HCT116 (cell line): ENCODE data around the gene DGKZ. TPM values are rescaled to one million over a fixed set of nuclear protein-coding genes. Genes with fewer than 3 reads are reported as not detected.

Experiments used
- ATAC-seq: fragments of 200-7000 bp; cut with Tn5 transposase; 2 replicates; pipeline ENCODE4 v1.9.1; 2020; ENCODE audit warnings: mild to moderate bottlenecking, moderate library complexity
- BruUV-seq: library from RNA; stranded (reverse); fragments of 400-500 nt; replicated peaks from 2 replicates; lab custom pipeline; 2021; lab: Mats Ljungman, UMichigan
- CTCF ChIA-PET: fragments of 300-600 bp; sonication (Branson Sonifier 250); formaldehyde crosslinking; loops from one replicate; lab custom pipeline; 2021; ENCODE audit warnings: antibody characterized with exemption; lab: Charles Lee
- POLR2A ChIA-PET: fragments of 300-600, 350-600 bp; sonication (Branson Sonifier 250); formaldehyde crosslinking; loops from one replicate; lab custom pipeline; 2021; ENCODE audit warnings: antibody characterized with exemption; lab: Charles Lee
- RAD21 ChIA-PET, 2 experiments: fragments of 300-600 bp; sonication (Branson Sonifier 250); formaldehyde crosslinking; loops; one replicate each; lab custom pipeline; 2023; ENCODE audit warnings: low total read pairs in 2 of 2; ENCODE audit not compliant: uncharacterized antibody in 2 of 2, unreplicated experiment in 2 of 2, low non-redundant PET in 1 of 2; lab: Charles Lee
- DNase-seq: peaks from one replicate; pipeline ENCODE4 v3.0.0-alpha.2; 2010; ENCODE audit warnings: low read depth, low spot score
- H2AFZ ChIP-seq: fragments of 200-600 bp; shearing (Covaris generic), sonication (generic); 2 replicates; pipeline ENCODE4 v1.6.1; 2017; ENCODE audit warnings: low read depth, mixed run types, mixed read lengths, antibody characterized with exemption, low read length; ENCODE audit not compliant: poor library complexity, severe bottlenecking
- H3K27ac ChIP-seq: 2 replicates; pipeline ENCODE4 v1.5.1; 2012; ENCODE audit warnings: low read depth, low read length
- H3K27me3 ChIP-seq: fragments of 200-600 bp; sonication (generic); 2 replicates; pipeline ENCODE4 v1.6.1; 2016; ENCODE audit warnings: mixed run types, low read length, mixed read lengths; ENCODE audit not compliant: insufficient read depth
- H3K36me3 ChIP-seq, 2 experiments: fragments of 200-500 bp in 1 of 2; fragments of 200-600 bp in 1 of 2; sonication (Bioruptor generic) in 1 of 2; sonication (generic) in 1 of 2; 2 replicates each; pipeline versions ENCODE4 v1.5.1 to v1.6.1; 2014 to 2016; ENCODE audit warnings: low read length in 2 of 2, inconsistent platforms in 1 of 2, mixed read lengths in 1 of 2, mixed run types in 1 of 2; ENCODE audit not compliant: insufficient read depth in 2 of 2, control insufficient read depth in 1 of 2
- H3K4me1 ChIP-seq, 2 experiments: fragments of 200-600 bp in 1 of 2; sonication (generic) in 1 of 2; 2 replicates each; pipeline versions ENCODE4 v1.5.1 to v1.6.1; 2012 to 2017; ENCODE audit warnings: low read length in 2 of 2, inconsistent platforms in 1 of 2, mild to moderate bottlenecking in 1 of 2, mixed read lengths in 1 of 2, mixed run types in 1 of 2, moderate library complexity in 1 of 2; ENCODE audit not compliant: insufficient read depth in 2 of 2, control insufficient read depth in 1 of 2
- H3K4me2 ChIP-seq: fragments of 200-600 bp; sonication (generic); 2 replicates; pipeline ENCODE4 v1.6.1; 2017; ENCODE audit warnings: mixed run types, low read length, mixed read lengths
- H3K4me3 ChIP-seq, 2 experiments: fragments of 200-600 bp in 1 of 2; sonication (generic) in 1 of 2; replicated peaks in 1 of 2; 2 replicates each; pipeline ENCODE4 v1.5.1; 2011 to 2016; ENCODE audit warnings: low read length in 2 of 2, control low read depth in 1 of 2, low read depth in 1 of 2, mild to moderate bottlenecking in 1 of 2, mixed read lengths in 1 of 2, mixed run types in 1 of 2
- H3K79me2 ChIP-seq: fragments of 200-600 bp; sonication (generic); 2 replicates; pipeline ENCODE4 v1.6.1; 2017; ENCODE audit warnings: mild to moderate bottlenecking, mixed run types, low read length, moderate library complexity, mixed read lengths; ENCODE audit not compliant: insufficient read depth
- H3K9ac ChIP-seq: fragments of 200-600 bp; sonication (generic); 2 replicates; pipeline ENCODE4 v1.6.1; 2016; ENCODE audit warnings: low read length, mixed read lengths
- H3K9me2 ChIP-seq: fragments of 200-600 bp; sonication (generic), shearing (Covaris generic); 2 replicates; pipeline ENCODE4 v1.6.1; 2017; ENCODE audit warnings: mixed run types, mild to moderate bottlenecking, moderate library complexity; ENCODE audit not compliant: insufficient read depth
- H3K9me3 ChIP-seq, 2 experiments: fragments of 200-500 bp in 1 of 2; fragments of 200-600 bp in 1 of 2; sonication (Bioruptor generic) in 1 of 2; sonication (generic) in 1 of 2; 2 replicates each; pipeline ENCODE4 v1.6.1; 2014 to 2017; ENCODE audit warnings: low read length in 2 of 2, mixed read lengths in 2 of 2, inconsistent platforms in 1 of 2, low read depth in 1 of 2, mild to moderate bottlenecking in 1 of 2, mixed run types in 1 of 2, moderate library complexity in 1 of 2; ENCODE audit not compliant: control insufficient read depth in 1 of 2, insufficient read depth in 1 of 2
- H4K20me1 ChIP-seq: fragments of 200-600 bp; sonication (generic), shearing (Covaris generic); 2 replicates; pipeline ENCODE4 v1.6.1; 2017; ENCODE audit warnings: mixed run types, mild to moderate bottlenecking, moderate library complexity; ENCODE audit not compliant: insufficient read depth
- EZH2phosphoT487 ChIP-seq: fragments of 200-600 bp; IDR thresholded peaks from 2 replicates; pipeline ENCODE4 v1.6.1; 2018; ENCODE audit warnings: antibody characterized with exemption, borderline replicate concordance
- POLR2A ChIP-seq: IDR thresholded peaks from 2 replicates; pipeline ENCODE4 v1.7.0; 2011; ENCODE audit warnings: borderline replicate concordance; ENCODE audit not compliant: insufficient read depth, insufficient read length; ENCODE audit errors: extremely low read depth
- RAD21 ChIP-seq: IDR thresholded peaks from 2 replicates; pipeline ENCODE4 v1.6.1; 2012; ENCODE audit warnings: low read depth, mild to moderate bottlenecking
- SIN3A ChIP-seq: IDR thresholded peaks from 2 replicates; pipeline ENCODE4 v1.6.1; 2012; ENCODE audit warnings: low read depth
- SP1 ChIP-seq: IDR thresholded peaks from 2 replicates; pipeline ENCODE4 v1.6.1; 2012; ENCODE audit warnings: low read depth
- SRF ChIP-seq: IDR thresholded peaks from 2 replicates; pipeline ENCODE4 v1.6.1; 2012; ENCODE audit warnings: low read depth
- YY1 ChIP-seq: IDR thresholded peaks from 2 replicates; pipeline ENCODE4 v1.6.1; 2011; ENCODE audit warnings: low read length, low read depth, moderate library complexity, mild to moderate bottlenecking; ENCODE audit not compliant: insufficient replicate concordance; ENCODE audit errors: extremely low read depth
- intact Hi-C: fragments of 100-400 bp; cut with micrococcal nuclease; formaldehyde crosslinking; loops from 2 replicates; pipeline ENCODE4 v1.10.0; 2022
- total RNA-seq: library from RNA; stranded (reverse); gene quantifications from one replicate; pipeline ENCODE4 v1.2.1, GENCODE V29; 2021; ENCODE audit not compliant: unreplicated experiment
- TF ChIP-seq, protein P1 (sequence below), 3 experiments: fragments of 200-600 bp in 1 of 3; sonication (generic) in 1 of 3; IDR thresholded peaks in 2 of 3; conservative IDR thresholded peaks in 1 of 3; 2 replicates each; pipeline ENCODE4 v1.5.1; 2012 to 2017; ENCODE audit warnings: low read depth in 2 of 3, low read length in 2 of 3, antibody characterized with exemption in 1 of 3, borderline replicate concordance in 1 of 3, control low read depth in 1 of 3, mild to moderate bottlenecking in 1 of 3, mixed read lengths in 1 of 3, mixed run types in 1 of 3, moderate library complexity in 1 of 3; ENCODE audit not compliant: insufficient read depth in 1 of 3
- TF ChIP-seq, protein P2 (sequence below): IDR thresholded peaks from 2 replicates; pipeline ENCODE4 v1.6.1; 2012

DGKZ gene
- total RNA-seq, 1 experiment from 2014 or later: 70.2 TPM

- Histone ChIP-seq H3K4me3 (no peak overlapping the region), H3K9me3 (no peaks in the 10 kb centered on the region), H3K9me2 (no peaks in the 10 kb centered on the region), H3K9ac (no peak overlapping the region), H3K27ac (no peak overlapping the region), H3K79me2 (peaks cover 12% of the 10 kb centered on the region; the same call in 1 of the 2 replicates), H3K4me2 (peak overlapping the region; percentile 44), H3K4me1 (peaks cover 27 to 77% of the 10 kb centered on the region in 2 experiments), H3K36me3 (no peaks in the 10 kb centered on the region), H3K27me3 (no peaks in the 10 kb centered on the region), H4K20me1 (no peaks in the 10 kb centered on the region), H2AFZ (no peak overlapping the region)
- ATAC-seq: no peak
- ChIA-PET POLR2A (no interaction called here), CTCF (no interaction called here), RAD21 (no interaction called here)
- TF ChIP-seq SP1 (no peak), POLR2A (no peak), SIN3A (no peak), EZH2phosphoT487 (no peak), SRF (no peak), YY1 (no peak)
- TF ChIP-seq, protein P1, sequence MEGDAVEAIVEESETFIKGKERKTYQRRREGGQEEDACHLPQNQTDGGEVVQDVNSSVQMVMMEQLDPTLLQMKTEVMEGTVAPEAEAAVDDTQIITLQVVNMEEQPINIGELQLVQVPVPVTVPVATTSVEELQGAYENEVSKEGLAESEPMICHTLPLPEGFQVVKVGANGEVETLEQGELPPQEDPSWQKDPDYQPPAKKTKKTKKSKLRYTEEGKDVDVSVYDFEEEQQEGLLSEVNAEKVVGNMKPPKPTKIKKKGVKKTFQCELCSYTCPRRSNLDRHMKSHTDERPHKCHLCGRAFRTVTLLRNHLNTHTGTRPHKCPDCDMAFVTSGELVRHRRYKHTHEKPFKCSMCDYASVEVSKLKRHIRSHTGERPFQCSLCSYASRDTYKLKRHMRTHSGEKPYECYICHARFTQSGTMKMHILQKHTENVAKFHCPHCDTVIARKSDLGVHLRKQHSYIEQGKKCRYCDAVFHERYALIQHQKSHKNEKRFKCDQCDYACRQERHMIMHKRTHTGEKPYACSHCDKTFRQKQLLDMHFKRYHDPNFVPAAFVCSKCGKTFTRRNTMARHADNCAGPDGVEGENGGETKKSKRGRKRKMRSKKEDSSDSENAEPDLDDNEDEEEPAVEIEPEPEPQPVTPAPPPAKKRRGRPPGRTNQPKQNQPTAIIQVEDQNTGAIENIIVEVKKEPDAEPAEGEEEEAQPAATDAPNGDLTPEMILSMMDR (IDR thresholded peaks at IDR 0.05 in 2 of 3, conservative IDR thresholded peaks at IDR 0.05 in 1 of 3; ENCODE audit: borderline replicate concordance in 1 of 3, insufficient read depth in 1 of 3, low read depth in 2 of 3, low read length in 2 of 3): peak in 1 of 3 experiments; percentile 10; a peak in 1 of 6 replicates
- intact Hi-C loops: loop anchor here (10.0 kb wide), 2 partner anchors 228 to 418 kb away; partner anchors contain the start of genes ATG13 and HARBI1
- no TSS peak for BruUV-seq
- DNase-seq: no peak
These were observed 39.4 kb downstream of the DGKZ start for GRCh38 chr11:46386674-46387073.

DNA sequence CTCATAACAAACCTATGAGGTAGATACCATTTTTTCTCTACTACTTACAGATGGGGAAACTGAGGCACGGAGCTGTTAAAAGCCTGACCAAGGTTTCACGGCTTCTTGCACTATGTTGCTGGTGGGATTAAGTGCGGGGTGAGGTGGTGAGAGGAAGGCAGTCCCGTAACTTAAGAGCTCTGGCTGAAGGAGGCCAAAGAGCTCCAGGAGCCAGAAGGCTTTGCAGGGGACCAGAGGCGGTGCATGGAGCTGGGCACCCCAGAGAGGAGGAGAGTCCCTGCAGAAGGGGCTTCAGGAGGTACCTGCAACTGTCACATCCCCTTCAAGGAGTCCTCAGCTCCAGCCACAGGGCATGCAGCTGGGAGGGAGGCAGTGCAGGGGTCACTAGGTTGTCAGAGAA, 40.2 kb downstream of the DGKZ start:
- H3K9me3 ChIP-seq: no peaks in the 10 kb centered on the region
- TF ChIP-seq POLR2A: no peak
- TF ChIP-seq SIN3A: no peak
- TF ChIP-seq SRF: no peak
- TF ChIP-seq, protein P2, sequence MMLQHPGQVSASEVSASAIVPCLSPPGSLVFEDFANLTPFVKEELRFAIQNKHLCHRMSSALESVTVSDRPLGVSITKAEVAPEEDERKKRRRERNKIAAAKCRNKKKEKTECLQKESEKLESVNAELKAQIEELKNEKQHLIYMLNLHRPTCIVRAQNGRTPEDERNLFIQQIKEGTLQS: no peak
- no peak for TF ChIP-seq RAD21
- TF ChIP-seq YY1: no peak
- no TSS peak for BruUV-seq
- peaks cover 5% of the 10 kb centered on the region; the same call in 1 of the 2 replicates for H3K79me2 ChIP-seq
- intact Hi-C loops: loop anchor here (10.0 kb wide), 2 partner anchors 227 to 417 kb away; partner anchors contain the start of genes ATG13 and HARBI1
- H4K20me1 ChIP-seq: no peaks in the 10 kb centered on the region
- ChIA-PET CTCF (interaction anchor here (0.7 kb wide), 1 partner anchor 9 kb away, joined by 3 read pairs; no protein-coding TSS in a partner anchor), POLR2A (no interaction called here), RAD21 (no interaction called here)
- DNase-seq: no peak
- no peaks in the 10 kb centered on the region for H3K9me2 ChIP-seq
- no peak overlapping the region for H3K9ac ChIP-seq
- no peak for ATAC-seq
- peaks cover 27 to 77% of the 10 kb centered on the region in 2 experiments for H3K4me1 ChIP-seq
- H3K27ac ChIP-seq: no peak overlapping the region
- H3K36me3 ChIP-seq: no peaks in the 10 kb centered on the region
- H3K4me2 ChIP-seq: no peak overlapping the region
- no peak overlapping the region for H3K4me3 ChIP-seq
- H2AFZ ChIP-seq: no peak overlapping the region
- no peaks in the 10 kb centered on the region for H3K27me3 ChIP-seq
